HG02981 (cell line): ENCODE data around the gene PXMP4.
A peak's percentile ranks its signal among the peaks of the same experiment; 100 is the strongest.

Source experiments
- ATAC-seq: cut with Tn5 transposase; IDR thresholded peaks from one replicate; pipeline ENCODE4 v1.9.1; 2021; ENCODE audit warnings: mild to moderate bottlenecking, moderate library complexity; ENCODE audit not compliant: unreplicated experiment

PXMP4 gene

DNA sequence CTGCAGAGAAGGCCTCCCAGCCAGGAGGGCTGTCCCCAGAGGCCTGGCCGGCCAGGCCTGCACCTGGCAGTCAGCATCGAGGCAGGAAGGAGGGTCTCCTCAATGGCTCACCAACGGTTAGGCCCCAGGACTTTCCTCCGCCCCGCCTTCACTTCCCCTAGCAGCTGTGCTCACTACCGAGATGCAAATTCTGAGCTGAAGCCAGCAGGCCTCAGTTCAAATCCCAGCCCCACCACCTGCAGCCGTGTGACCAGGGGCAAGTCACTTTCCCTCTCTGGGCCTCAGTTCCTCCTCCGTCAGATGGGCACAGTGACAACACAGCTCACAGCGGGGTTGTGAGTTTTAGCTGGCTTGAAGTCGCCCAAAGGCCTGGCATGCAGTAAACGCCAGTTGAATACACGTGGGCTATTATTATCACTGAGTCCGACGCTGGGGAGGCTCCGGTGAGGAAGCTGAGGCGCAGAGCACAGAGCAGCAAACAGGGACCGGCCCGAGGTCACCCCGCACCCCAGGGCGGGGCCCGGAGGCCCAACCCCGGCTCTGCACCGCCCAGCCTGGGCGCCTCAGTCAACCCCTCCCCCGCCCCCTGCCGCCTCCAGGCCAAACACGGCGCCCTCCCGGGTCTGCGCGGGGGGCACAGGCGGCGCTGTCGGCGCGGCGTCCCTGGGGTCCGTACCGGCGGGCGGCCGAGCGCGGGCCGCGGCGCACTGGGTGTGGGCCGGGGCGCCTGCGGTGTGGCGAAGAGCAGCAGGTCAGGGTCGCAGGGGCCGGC is 34.6 kb downstream of the PXMP4 start:
- ATAC-seq, result peak; percentile 40

DNA sequence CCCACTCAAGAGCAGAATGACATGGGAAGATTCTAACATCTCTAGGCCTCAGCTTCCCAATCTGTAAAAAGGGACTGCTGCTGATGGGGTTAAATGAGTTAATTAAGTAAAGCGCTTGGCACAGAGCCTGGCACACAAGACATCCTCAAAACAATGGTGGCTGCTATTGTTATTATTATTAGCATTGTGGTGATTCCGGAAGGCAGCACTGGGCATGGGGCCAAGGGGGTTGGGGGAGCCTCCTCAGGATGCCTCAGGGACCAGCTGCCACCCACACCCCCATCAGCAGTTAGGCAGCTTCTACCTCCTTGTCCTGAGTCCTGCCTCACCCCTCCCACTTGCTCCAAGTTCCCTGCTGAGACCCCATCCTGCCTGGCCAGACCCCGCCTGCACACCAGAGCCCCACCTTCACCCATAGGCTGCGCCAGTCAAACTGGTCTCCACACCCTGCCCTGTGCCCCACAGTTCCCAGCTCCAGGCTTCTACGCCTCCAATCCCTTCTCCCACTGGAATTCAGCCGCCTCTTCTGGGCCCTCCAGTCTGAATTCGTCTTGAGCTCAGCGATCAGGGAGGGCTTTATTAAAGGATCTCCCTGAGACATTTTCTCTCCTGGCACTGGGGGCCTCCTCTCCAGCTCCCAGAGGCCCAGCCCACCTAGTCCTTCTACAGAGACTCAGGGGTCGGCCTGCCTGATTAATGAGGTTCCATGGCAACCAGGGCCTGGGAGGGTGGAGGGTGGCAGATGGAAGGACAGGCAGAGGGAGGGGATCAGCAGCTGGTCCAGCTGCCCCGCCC is 35.4 kb downstream of the PXMP4 start:
- ATAC-seq, result no peak

DNA sequence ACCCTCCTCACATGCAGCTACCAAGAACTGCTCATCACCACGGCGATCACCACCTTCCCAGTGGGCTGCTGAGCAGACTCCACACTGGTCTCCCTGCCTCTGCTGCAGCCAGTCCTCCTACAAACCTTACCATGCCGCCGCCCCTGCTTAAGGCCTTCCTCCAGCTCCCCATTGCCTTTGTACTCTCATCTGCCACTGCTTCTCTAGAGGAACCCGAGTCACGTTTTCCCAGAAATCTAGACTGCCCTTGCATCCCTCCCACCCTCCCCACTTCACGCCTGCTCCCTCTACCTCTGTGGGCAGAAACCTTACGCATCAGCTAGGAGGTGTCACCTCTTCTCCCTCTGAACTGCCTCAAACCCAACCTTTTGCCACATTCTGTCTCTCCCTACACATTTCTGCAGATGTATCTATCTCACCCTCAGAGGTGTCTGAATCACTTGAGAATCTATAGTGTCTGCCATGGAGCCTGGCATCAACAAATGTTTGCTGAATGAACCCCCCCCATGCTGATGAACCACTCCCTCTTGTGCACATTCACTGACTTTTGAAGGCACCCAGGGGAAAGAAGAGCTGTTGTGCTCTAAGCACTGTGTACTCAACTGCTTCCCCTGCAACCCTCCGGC is 38.3 kb downstream of the PXMP4 start:
- ATAC-seq, result no peak

DNA sequence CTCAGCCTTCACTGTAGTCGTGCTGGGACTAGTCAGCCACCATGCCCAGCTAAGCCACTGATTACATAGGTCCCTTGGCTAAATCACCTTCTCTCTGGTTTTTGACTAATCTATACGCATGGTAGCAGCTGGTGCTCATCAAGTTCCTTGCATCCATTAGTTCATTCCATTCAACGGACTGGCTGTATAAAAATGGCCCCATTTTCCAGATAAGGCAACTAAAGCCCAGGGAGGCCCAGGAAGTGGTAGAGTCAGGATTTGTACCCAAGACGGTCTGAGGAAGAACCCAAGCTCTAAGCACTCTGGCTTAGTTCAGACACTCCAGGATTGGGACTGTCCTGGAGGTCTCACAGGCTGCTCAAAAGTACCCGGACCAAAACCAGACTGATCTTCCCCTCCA is 38.8 kb downstream of the PXMP4 start:
- no peak for ATAC-seq

GRCh38 chr20:33680686-33681085 is 39.4 kb downstream of the PXMP4 start:
- ATAC-seq, result no peak

- peak; percentile 69 for ATAC-seq
Measured at GRCh38 chr20:33679758-33680485, 40.2 kb downstream of the PXMP4 start.

- no peak for ATAC-seq
Measured at GRCh38 chr20:33677991-33678702, 42.0 kb downstream of the PXMP4 start.

DNA sequence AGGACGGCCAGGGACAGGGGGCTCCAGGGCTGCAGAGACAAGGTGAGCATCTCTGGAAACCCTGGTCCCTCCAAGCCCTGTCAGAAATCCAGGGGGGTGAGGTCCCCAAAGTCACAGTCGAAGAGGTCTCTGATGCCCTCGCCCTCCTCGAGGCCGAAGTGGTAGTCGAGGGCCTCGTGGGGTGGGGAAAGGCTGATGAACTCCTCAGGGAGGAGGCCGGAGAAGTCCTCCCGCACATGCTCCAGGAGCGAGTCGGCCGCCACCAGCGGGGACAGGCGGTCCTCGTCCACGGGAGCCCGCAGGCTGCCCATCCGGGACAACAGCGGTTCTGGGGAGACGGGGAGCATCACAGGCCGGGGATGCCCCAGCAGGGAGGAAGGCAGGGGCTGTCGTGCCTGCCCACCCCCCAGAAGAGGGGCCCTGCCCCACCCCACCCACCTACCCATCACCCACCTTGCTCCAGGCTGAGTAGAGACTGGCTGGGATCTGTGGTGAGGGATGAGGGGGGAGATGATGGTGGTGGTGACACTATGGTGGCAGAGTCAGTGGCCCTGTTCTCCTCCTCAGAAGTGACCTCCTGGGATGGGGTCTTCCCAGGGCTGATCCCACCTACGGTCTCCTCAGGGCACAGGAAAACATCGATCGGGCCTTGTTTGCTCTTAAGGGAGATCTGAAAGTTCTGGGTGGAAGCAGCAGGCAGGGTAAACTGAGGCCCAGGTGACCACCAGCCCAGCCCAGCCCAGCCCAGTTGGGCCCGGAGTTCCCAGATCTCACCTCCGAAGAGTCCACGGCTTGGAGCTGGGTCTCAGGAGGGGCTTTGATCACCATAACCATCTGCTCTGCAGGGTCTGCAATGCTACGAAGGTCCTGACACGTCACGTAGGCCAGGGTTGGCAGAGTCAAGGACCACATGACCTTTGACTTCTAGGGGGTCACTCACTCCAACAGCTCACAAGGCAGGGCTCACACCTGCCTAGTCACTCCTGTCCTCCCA is 43.2 kb downstream of the PXMP4 start:
- no peak for ATAC-seq

- ATAC-seq, result no peak
Measured at GRCh38 chr20:33676121-33676520, 44.0 kb downstream of the PXMP4 start.

DNA sequence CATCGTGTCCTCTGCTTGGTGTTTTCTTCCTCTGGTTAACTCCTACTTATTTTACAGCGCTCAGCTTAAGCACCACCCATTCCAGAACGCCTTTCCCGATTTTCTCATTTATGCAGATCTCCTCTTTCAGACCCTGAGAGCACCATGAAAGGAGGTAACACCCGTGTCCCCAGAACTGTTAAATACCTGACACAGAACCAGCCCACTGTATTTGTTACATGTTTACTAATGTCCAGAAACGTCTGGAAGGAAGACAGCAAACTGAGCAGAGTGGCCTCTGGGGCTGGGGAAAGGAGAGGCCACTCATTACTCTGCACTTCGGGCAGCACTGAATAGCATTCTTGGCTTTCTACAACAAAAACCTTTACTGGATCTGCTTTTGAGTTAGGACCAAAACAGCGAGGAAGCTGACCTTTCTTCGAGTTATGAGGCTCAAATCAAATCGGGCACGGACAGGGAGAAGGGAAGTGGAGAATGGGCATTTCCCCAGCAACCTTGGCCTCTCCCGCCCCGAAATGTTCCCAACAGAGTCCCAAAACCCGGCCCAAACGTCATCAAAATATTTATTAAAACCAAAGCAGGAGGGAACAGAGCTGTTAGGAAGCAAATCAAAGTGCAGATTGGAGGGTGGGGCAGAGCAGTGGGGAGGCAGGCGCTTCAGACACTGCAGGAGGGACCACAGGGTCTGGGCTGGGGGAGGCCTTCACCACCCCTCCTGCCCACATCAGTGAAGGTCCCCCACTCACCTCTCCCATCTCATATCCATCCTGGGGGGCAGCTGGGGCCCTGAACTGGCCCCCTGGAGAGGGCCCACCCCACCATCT is 44.8 kb downstream of the PXMP4 start:
- ATAC-seq, result no peak

GRCh38 chr20:33674294-33675135 is 45.6 kb downstream of the PXMP4 start, which contains the start of gene NECAB3:
Gene NECAB3, minus strand, starts transcription at chr20:33674428. Its CDS starts 76 bp downstream, at chr20:33674352.
- ATAC-seq, result no peak

DNA sequence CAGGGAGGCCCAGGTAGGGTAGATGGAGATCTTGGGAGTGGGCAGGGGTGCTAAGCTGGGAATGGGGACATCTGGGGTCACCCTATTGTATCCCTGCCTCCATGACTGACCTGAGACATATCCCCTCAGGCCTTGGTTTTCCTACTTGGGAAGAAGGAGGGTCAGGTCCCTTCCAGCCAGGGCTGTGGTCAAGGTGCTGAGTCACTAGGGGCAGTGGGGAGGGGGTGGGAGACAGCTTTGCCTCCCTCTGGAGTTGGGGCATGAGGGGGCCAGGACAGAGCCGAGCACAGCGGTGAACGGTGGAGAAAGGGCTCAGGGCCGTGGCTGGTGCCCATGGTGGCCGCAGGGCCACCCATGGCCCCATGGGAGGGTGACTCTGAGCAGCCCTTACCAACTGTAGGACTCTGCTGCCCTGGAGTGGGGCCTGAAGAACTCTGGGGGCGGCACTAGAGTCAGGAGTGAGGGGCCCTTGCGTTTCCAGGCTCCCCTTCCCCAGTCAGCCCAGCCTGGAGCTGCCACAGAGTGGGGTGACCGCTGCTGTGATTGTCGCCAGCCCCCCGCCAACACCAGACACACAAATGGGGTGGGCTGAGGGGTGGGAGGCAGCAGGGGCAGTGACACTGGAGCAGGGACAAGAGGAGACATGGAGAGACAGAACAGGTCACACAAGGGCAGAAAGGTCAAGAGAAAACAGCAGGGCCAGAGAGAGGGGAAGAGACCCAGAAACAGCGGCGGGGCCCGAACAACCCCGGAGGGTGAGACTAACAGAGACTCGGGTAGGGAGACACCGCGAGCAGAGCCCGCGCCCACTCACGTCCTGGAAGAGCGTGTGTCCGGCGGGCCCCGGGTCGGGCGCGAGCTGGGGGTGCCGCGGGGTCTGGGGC is 46.5 kb downstream of the PXMP4 start:
- no peak for ATAC-seq

GRCh38 chr20:33673114-33673409 is 47.0 kb downstream of the PXMP4 start:
- no peak for ATAC-seq

DNA sequence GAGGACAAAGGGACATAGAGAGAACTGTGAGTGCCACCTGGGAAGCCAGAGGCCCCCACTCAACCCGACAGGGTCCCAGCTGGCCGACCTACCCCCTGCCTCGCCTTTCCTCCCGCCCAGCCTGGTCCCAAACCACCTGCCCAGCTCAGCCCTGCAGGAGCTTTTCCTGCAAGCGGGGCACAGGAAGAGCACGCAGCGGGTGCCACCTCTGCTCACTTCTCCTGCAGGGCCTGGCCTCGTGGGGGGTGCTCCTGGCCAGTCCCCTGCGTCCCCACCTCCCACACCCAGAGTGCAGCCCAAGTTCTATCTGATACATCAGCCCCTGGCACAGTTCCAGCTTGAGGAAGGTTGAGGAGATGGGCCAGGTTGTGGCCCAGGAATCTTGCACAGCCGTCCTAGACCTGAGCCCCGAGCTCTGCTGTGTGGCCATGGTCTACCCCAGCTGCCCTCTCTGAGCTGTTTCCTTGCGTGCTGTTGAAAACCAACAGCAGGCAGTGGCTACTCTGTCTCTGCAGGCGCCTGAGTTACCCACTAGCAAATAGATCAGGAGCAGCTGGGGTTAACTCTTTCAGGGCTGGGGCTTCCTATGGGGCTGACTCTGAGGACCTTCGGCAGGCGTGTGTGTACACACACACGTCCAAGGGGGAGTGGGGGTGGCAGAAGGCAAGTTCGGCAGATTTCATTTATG is 47.5 kb downstream of the PXMP4 start:
- ATAC-seq, result no peak

- no peak for ATAC-seq
Measured at GRCh38 chr20:33671573-33672288, 48.4 kb downstream of the PXMP4 start.
